GM18517 (cell line): ENCODE data around the gene ZNF605.
"Not testable (repeated sequence)": the region's sequence is repeated elsewhere in the genome, so short reads cannot be mapped to it uniquely, and the experiment has no call there.

Experiments used
- ATAC-seq: cut with Tn5 transposase; IDR thresholded peaks from one replicate; pipeline ENCODE4 v1.9.1; 2021; ENCODE audit warnings: mild to moderate bottlenecking, moderate library complexity; ENCODE audit not compliant: unreplicated experiment

ZNF605 gene

DNA sequence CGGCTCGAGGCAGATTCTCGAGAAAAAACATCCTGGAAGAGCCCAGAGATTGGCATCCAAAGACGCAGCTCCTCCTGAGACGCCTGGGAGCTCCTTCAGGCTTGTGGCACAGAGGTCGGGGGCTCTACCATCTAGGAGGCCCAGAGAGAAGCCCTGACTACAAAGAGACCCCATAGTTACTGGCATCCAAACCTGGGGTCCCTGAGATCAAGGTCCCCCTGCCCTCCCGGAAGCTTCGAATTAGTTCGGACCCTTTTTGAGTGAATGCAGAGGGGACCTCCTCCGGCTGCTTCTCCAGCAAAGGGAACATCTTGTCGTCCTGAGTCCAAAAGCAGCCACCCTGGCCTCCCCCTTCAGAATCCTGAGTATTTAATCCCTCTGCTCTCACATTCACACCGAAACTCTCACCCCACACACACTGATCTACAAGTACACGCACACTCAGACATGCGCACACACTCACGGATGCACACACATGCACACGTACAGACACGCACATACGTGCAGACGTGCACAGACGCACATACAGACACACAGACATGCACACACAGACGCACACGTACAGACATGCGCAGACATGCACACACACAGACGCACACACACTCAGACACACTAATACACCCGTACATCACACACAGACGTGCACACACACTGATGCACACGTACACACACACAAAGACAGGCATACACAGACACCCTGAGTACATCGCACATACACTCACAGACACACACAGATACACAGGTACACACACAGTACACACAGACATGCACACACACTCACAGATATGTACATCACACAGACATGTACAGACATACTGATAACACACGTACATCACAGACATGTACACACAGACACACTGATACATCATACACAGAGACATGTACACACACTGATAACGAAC is 5.9 kb downstream of the ZNF605 start:
- ATAC-seq: no peak

DNA sequence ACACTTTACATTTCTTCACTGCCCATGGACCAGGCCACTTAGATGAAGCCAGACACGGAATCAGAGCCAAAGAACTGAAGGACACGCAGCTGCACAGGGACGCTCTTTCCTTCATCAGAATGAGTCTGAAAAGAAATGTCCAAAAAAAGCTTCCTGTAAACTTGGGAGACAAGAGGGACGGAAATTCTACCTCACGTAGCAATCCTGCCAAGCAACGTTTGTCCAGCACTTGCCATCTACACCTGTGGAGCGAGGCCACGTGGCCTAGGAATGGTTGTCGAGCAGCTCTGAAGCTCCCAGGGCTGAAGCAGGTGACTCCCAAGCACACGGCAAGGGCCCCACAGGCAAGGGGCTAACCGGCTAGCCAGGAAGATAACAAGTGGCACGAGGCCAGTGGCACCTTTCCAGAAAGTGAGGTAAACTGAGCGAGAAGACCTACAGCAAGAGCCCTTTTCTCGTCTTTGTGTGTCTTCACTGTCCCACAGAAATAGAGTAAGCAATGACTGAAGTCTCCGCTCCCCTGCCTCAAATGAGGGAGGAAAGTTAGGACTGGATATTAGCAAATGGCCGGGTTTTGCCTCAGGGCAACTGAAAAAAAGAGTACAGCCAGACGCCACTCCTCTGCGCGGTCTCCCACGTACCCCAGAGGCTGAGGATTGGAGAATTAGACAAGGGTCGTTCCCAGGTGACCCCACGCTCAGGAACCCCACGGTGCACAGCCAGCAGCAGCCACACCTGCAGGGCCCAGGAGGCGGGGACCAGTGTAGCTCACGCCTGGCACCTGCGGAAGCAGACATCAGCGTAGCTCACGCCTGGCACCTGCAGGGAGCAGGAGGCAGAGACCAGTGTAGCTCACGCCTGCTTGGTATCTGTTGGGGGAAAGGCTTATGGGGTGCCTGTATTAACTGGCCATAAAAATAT is 7.7 kb downstream of the ZNF605 start:
- ATAC-seq: no peak

DNA sequence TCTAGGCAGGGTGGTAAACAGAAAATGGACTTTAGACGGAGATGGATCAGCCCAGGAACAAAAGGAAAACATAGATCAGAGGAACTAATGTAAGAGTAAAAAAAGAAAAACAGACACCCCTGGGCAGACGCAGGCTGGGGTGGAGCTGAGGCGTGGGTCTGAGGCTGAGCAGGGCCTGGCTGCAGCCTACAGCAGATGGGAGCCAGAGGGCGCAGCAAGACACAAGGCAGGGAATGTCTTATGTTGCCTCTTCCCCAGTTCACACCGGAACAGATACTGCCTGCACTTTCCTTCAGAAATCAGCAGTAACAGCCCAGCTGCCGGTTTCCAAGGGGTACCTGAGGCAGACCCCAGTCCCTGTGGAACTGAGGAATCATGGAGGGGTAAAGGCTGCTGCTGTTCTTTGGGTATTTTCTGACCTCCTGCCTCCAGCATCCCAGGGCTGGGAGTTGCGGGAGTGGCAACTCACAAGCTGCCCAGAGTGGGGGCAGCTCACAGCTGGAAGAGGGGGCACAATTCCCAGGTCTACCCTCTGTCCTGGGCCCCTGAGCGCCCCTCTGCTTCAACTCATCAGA is 9.8 kb downstream of the ZNF605 start:
- ATAC-seq: no peak

DNA sequence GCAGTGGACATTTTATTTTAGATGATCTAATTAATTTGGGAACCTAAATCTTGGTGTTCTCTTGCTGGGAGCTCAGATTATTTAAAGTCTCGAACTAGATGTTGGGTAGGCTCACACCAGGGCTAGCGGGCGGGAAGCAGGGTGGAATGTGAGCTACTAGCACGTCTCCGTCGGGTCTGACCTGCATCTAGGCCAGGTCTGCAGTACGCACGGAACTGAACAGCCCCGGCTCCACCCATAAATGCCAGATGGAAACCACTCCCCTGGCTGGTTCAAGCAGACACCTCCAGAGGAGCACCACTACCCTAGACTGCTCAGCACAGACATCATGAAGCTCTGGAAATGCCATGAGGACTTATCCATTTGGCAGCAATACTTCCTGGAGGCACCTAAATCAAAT is 10.3 kb downstream of the ZNF605 start:
- ATAC-seq: no peak

DNA sequence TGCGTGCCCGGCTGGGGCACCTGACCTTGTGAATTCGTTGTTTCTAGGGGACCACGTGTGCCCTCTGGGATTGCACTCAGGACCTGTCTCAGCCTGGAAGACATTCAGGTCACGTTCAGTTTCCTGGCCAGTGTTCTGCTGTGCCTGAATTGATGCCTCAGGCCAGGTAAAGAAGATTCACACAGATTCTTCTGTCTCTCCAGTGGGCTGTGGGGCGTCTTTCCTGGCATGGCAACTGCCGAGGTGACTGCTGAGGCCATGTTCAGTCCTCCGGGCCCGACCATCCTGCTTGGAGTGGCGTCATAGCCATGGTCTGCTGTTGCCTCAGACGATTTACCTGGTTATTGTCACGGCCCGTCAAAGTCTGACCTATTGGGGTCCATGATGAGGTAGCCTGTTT is 13.5 kb downstream of the ZNF605 start:
- ATAC-seq: no peak

DNA sequence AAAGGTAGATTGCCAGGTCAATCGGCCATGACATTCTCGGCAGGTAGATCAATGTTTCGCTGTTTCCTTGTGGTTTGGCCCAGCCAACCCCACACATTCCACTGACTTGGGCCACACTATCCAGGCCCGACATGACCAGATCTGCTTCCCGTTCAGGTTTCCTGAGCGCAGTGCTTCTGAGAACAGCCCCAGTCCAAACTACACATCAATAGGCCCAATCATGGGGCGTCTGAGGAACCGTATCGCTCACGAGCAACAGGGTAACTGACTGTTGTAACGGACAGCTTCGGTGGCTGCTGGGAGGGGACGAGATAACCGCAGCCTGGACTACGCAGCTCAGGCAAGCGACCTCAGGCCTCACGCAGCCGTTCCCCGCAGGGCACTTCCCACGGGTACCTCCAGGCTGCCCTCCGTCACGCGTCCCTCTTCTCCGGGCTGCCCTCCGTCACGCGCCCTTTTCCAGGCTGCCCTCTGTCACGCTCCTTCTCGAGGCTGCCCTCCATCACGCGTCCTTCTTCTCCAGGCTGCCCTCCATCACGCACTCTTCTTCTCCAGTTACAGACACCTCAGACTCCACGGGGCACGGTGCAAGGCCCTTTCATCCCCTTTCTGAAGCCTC is 14.7 kb downstream of the ZNF605 start:
- no peak for ATAC-seq

DNA sequence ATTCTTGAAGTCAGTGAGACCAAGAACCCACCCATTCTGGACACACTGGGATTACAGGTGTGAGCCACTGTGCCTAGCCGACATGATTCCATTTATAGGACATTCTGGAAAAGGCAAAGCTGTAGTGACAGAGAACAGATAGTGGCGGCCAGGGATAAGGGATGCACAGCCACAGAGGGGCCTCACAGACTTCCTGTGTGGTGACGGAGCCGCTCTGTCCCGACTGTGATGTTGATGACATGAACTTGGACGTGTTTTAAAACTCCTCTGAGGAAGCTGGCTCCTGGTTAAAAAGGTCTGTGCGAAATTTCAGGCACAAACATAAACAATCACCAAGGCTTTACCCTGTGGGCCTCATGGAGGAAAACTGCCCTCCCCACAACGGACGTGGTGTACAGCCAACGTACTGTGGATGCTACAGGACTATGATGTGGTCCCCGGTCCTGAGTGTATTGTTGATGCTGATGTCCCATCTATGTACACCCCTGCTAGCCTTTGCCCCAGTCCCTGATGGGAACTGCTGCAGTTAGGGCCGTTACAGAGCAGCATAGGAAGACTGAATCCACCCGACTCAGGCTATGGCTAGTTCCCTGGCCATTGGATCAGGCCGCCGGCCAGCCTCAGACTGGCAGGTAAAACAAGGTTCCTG is 15.9 kb downstream of the ZNF605 start:
- no peak for ATAC-seq

DNA sequence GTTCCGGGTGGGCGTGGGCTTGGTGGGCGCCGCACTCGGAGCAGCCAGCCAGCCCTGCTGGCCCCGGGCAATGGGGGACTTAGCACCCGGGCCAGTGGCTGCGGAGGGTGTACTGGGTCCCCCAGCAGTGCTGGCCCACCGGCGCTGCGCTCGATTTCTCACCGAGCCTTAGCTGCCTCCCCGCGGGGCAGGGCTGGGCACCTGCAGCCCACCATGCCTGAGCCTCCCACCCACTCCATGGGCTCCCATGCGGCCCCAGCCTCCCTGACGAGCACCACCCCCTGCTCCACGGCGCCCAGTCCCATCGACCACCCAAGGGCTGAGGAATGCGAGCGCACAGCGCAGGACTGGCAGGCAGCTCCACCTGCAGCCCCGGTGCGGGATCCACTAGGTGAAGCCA is 17.3 kb downstream of the ZNF605 start:
- ATAC-seq: not testable (repeated sequence)

DNA sequence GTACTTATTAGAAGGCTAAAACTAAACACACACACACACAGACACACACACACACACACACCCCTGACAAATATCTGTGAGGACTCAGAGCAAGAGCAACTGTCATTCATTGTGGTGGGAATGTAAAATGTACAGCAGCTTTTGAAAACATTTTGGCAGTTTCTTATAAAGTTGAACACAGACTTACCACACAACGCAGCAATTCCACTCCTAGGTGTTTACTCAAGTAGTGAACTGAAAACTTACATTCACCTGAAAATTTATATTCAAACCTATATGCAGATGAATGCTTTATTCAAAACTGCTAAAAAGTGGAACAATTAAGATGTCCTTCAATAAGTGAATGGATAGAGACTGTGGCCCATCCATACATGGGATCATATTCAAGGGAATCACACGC is 18.6 kb downstream of the ZNF605 start:
- ATAC-seq: no peak

DNA sequence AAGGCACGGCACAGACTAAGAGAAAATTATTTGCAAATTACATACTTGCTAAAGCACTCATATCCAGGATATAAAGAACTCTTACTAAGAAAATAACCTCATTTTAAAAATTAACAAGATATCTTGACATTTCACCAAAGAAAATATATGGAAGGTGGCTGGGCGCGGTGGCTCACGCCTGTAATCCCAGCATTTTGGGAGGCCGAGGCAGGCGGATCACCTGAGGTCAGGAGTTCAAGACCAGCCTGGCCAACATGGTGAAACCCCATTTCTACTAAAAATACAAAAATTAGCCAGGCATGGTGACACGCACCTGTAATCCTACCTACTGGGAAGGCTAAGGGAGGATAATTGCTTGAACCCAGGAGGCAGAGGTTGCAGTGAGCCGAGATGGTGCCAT is 19.2 kb downstream of the ZNF605 start:
- ATAC-seq: not testable (repeated sequence)

DNA sequence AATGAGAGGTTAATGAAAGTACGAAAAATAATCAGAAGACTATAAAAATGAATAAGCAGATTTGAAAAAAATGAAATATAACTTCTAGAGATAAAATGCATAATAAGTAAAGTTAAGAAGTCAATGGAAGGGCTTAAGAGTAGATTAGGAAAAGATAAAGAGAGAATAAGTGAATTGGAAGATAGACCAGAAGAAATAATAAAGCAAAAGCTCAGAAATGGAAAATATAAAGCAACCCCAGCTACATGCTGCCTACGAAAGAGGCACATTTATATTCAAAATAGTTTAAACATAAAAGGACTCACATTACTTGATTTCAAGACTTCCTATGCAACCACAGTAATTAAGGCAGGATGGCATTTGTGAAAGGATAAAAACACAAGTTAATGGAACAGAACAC is 19.9 kb downstream of the ZNF605 start:
- no peak for ATAC-seq

DNA sequence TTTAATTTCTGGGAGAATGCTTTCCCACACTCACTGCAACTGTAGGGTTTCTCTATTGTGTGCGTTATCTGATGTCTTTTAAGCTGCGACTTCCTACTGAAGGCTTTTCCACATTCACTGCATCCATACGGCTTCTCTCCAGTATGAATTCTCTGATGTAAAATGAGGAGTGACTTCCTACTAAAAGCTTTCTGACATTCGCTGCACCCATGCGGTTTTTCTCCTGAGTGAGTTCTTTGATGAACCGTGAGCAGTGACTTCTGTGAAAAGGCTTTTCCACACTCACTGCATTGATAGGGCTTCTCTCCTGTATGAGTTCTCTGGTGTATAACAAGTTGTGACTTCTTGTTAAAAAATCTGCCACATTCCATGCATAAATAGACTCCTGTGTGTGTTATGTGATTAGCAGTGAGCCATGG is 29.7 kb downstream of the ZNF605 start:
- no peak for ATAC-seq

DNA sequence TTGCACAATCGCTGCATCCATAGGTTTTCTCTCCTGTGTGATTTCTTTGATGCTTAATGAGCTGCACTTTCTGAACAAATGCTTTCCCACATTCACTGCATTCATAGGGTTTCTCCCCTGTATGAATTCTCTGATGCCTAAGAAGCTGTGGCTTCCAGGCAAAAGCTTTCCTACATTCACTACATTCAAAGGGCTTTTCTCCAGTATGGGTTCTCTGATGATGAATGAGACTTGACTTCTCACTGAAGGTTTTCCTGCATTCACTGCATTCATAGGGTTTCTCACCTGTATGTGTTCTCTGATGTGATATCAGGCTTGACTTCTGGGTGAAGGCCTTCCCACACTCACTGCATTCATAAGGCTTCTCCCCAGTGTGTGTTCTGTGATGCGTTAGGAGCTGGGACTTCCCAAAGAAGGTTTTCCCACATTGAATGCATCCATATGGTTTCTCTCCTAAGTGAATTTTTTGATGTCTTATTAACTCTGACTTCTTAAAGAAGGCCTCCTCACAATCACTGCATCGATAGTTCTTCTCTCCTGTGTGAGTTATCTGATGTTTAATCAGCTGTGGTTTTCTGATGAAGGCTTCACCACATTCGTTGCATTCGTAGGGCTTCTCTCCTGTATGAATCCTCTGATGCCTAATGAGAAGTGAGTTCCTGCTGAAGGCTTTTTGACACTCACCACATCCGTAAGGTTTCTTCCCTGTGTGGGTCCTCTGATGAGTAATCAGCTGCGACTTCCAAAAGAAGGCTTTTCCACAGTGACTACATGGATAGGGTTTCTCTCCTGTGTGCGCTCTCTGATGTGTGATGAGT is 30.3 kb downstream of the ZNF605 start:
- ATAC-seq: no peak

DNA sequence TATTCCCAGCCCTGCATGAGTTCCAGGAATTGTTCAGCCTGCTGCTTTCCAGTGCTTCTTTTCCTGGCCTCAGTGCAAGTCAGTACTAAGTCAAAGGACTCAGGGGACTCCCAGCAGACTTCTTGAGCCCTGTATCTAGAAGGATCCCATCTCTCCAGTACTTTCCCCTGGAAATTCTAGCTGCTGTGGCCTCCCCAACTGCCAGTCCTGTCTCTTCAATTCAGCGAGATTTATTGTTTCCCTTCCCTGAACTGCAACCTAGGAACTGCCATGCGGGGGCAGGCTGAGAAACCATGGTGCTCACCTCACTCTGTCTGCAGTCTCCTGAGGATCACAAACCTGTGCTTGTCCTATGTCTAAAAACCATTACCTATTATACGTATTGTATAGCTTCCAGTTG is 31.8 kb downstream of the ZNF605 start:
- ATAC-seq: no peak

DNA sequence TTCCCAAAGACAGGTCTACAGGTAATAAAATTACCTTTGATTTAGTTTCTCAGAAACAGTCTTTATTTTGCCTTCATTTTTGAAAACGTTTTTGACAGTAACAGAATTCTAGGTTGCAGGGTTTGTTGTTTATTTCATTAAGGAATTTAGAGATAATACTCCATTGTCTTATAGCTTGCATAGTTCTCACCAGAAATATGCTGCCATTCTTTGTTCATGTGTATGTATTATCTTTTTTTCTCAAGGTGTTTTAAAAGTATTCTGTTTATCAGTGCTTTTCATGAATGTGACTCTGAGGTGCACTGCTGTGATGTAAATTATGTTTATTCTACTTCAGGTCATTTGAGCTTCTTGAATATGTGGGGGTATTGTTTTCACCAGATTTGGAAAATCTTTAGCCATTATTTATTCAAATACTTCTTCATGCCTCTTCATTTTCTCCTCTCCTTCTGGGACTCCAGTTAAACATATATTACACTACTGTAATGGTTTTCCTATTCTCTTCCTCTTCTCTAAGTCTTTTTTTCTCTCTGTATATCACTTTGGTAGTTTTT is 32.7 kb downstream of the ZNF605 start:
- no peak for ATAC-seq

DNA sequence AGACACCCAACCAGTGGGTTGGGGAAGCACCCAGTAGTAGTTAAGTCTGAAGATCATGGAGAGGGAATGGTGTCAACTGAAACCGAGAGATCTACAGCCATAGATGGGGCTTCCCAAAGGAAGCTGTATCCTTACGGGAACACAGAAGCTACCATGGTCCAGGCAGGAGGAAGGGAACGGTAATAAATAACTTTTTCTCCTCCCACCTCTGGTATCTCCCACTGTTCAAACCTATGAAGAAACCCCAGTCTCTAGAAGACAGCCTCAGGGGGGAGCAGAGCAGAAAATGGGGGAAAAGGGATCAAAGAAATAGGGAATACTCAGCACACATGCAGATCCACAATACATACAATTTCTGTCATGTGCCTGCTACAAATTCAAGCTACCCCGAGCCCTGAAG is 33.4 kb downstream of the ZNF605 start:
- ATAC-seq: no peak

DNA sequence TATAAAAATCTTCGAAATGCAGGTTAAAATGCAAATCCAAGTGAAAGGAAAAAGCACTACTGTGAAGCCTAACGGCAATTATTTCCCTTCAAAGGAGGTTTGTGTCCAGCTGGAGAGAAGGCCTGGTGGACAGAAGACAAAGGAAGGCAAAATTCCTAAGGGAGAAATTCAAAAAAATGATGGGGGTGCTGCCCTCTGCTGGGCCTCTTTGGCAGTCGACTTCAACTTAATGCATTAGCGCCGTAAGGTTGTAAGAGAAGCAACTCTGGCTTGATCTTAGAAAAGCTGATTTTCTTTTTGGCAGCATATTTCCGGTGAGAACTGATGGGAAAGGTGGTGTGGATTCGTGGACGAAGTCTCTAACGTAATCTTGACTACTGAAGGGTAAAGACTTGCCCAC is 34.4 kb downstream of the ZNF605 start:
- ATAC-seq: no peak

DNA sequence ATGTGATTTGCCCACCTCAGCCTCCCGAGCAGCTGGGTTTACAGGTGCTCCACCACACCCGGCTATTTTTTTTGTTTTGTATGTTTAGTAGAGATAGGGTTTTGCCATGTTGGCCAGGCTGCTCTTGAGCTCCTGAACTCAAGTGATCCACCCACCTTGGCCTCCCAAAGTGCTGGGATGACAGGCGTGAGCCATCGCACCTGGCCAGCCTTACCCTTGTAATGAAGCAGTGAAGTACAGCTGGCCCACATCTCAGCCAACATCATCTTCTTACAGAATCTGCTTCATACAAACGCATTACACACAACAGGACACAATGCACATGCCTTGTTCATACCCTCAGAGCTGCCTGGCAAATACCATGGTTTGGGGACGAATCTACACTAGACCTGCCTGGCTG is 37.4 kb downstream of the ZNF605 start:
- no peak for ATAC-seq

DNA sequence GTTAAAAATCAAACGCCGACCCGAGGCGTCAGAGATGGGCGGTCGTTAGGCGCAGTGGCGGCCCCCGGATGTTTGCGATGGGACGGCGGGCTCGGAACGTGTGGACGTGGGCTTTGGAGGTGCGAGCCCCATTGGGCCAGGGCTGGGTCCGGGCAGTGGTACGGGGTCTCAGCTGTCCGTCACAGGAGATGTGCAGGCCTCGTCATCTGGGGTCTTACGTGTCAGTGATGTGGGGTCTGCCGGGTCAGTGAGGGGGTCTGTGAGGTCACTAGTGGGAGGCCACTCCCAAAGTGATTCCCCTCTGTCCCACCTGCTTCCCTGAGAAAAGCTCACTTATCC is 47.1 kb downstream of the ZNF605 start:
- ATAC-seq: peak; percentile 3
